ENCODE data around the gene RMC1.

The RMC1 gene

GRCh38 chr18:23565916-23566547 is 62.7 kb downstream of the RMC1 start:
- in situ Hi-C loops (cut with MboI; ENCODE audit: low sequenced_read_pairs, unreplicated experiment): no loop called here
- no peak for DNase-seq (ENCODE audit: low spot score)
- no peak for TF ChIP-seq CTCF (IDR thresholded peaks at IDR 0.05; ENCODE audit: borderline replicate concordance, control extremely low read depth, extremely low read depth, insufficient read depth, missing control alignments)

DNA sequence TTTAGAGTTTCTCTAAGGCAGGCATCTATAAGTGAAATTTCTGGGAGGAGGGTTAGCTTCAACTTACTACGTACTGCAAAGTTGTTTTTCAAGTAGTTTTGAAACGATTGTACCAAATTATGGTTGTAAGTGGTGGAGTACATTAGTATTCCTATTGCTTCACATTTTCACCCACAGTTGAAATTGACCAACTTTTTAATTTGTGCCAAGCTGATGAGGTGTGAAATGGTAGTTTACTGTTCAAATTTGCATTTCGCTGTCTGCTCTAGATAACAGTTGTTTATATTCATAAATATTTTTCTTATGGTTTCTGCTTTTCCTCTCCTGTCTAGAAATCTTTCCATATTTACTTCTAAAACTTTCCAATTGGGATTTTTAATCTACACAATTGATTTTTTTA is 64.4 kb downstream of the RMC1 start:
- TF ChIP-seq CTCF (IDR thresholded peaks at IDR 0.05; ENCODE audit: borderline replicate concordance, control extremely low read depth, extremely low read depth, insufficient read depth, missing control alignments): no peak
- no peak for DNase-seq (ENCODE audit: low spot score)
- in situ Hi-C loops (cut with MboI; ENCODE audit: low sequenced_read_pairs, unreplicated experiment): no loop called here

- TF ChIP-seq CTCF (IDR thresholded peaks at IDR 0.05; ENCODE audit: borderline replicate concordance, control extremely low read depth, extremely low read depth, insufficient read depth, missing control alignments): no peak
- DNase-seq (ENCODE audit: low spot score): no peak
- in situ Hi-C loops (cut with MboI; ENCODE audit: low sequenced_read_pairs, unreplicated experiment): no loop called here
Measured at GRCh38 chr18:23568281-23569138, 65.2 kb downstream of the RMC1 start.

DNA sequence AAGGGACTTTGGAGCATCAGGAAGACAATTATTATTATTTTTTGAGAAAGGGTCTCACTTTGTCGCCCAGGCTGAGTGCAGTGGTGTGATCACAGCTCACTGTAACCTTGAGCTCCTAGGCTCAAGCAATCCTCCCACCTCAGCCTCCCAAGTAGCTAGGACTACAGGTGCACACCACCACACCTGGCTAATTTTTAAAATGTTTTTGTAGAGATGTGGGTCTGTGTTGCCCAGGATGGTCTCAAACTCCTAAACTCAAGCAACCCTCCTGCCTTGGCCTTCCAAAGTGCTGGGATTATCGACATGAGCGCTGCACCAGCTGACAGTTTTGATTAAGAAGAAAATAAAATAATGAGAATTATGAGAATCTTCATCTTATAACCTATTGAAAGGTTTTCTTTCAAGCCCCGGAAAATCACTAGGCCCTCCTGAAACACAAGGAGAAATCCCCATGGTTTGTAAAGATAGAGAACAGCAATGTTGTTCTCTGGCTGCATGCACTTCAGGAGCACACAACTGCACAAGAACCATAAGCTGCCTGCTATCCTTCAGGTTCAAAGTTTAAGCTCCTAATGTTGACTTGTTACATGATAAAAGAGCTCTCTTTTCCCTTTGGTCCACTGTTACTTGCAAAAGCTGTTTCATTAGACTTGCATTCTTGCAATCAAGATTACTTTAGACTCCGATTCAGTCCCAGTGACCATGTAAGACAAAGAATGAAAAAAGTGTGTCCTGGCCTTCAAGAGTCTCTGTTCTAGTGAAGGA is 66.2 kb downstream of the RMC1 start:
- TF ChIP-seq CTCF (IDR thresholded peaks at IDR 0.05; ENCODE audit: borderline replicate concordance, control extremely low read depth, extremely low read depth, insufficient read depth, missing control alignments): no peak
- DNase-seq (ENCODE audit: low spot score): no peak
- in situ Hi-C loops (cut with MboI; ENCODE audit: low sequenced_read_pairs, unreplicated experiment): no loop called here

- DNase-seq (ENCODE audit: low spot score): no peak
- no peak for TF ChIP-seq CTCF (IDR thresholded peaks at IDR 0.05; ENCODE audit: borderline replicate concordance, control extremely low read depth, extremely low read depth, insufficient read depth, missing control alignments)
- in situ Hi-C loops (cut with MboI; ENCODE audit: low sequenced_read_pairs, unreplicated experiment): no loop called here
Measured at GRCh38 chr18:23570912-23571504, 67.7 kb downstream of the RMC1 start.

DNA sequence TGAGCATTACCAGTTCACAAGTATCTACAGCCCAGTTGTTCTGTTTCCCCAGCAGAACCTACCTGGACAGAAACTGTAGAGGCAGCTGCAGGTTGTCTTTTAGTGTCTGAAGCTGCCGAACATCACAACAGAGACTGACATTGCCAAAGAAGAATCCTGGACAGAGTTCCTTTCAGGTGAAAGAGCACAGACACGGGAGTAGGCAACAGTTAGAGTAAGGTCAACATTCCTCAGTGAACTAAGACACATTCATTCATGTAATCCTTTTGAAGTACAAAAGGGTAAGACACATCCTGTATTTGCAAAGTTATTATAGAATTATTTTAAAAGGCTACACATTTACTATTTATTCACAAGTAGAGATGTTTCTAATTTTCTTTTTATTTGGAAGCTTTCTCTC is 68.7 kb downstream of the RMC1 start:
- no peak for TF ChIP-seq CTCF (IDR thresholded peaks at IDR 0.05; ENCODE audit: borderline replicate concordance, control extremely low read depth, extremely low read depth, insufficient read depth, missing control alignments)
- in situ Hi-C loops (cut with MboI; ENCODE audit: low sequenced_read_pairs, unreplicated experiment): no loop called here
- DNase-seq (ENCODE audit: low spot score): no peak
